Stimulated activated CD8-positive, alpha-beta memory T cell treated with anti-CD3 and anti-CD28 coated beads, Interleukin-7, amount 100 ng/mL, for 1 hour (primary cell): ENCODE measurements around the gene MCL1.
"Not testable (repeated sequence)": the region's sequence is repeated elsewhere in the genome, so short reads cannot be mapped to it uniquely, and the experiment has no call there.

Experiments
- DNase-seq, 2 donors: peaks; one replicate each; pipeline ENCODE4 v3.0.0-alpha.2; 2020; ENCODE audit warnings: low read depth in 2 of 2

Gene MCL1

DNA sequence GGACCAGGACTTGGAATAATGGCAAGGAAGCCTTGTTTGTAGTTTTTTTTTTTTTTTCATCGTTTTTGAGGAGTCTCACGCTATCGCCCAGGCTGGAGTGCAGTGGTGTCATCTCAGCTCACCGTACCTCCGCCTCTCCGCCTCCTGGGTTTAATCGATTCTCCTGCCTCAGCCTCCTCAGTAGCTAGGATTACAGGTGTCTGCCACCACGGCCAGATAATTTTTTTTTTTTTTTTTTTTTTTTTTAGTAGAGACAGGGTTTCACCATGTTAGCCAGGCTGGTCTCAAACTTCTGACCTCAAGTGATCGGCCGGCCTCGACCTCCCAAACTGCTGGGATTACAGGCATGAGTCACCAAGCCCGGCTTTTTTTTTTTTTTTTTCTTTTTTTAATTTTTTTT, 23.0 kb upstream of the MCL1 start:
- not testable (repeated sequence) for DNase-seq

- no peak for DNase-seq
Measured at GRCh38 chr1:150601540-150601939, 22.1 kb upstream of the MCL1 start.

DNA sequence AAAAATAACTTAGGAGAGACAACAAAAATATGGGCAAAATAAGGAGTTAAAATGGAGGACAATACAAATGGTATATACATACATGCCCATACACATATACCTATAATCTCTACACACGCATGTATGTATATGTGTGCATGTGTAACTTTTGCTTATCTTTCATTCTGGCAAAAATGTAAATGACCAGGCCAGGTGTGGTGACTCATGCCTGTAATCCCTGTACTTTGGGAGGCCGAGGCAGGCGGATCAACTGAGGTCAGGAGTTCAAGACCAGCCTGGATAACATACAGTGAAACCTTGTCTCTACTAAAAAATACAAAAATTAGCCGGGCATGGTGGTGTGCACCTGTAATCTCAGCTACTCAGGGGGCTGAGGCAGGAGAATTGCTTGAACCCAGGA, 18.9 kb upstream of the MCL1 start:
- not testable (repeated sequence) for DNase-seq

DNA sequence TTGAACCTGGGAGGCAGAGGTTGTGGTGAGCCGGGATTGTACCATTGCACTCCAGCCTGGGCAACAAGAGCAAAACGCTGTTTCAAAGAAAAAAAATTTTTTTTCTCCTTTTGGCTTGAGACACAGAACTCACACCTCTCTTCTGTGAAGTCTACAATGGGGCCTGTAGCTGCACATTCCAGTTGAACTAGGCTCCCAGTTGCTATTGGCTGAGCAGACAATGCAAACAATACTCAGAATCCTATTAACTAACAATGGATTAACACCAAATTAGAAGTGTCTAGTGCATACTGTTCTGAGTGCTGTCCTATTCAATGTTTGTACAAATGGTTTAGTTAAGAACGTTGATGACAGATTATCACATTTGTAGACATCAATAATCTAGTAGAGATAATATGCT, 17.6 kb upstream of the MCL1 start:
- DNase-seq, result no peak

- no peak for DNase-seq
Measured at GRCh38 chr1:150596095-150596892, 16.9 kb upstream of the MCL1 start.

- DNase-seq, result no peak
Measured at GRCh38 chr1:150582371-150582770, 3.0 kb upstream of the MCL1 start.

DNA sequence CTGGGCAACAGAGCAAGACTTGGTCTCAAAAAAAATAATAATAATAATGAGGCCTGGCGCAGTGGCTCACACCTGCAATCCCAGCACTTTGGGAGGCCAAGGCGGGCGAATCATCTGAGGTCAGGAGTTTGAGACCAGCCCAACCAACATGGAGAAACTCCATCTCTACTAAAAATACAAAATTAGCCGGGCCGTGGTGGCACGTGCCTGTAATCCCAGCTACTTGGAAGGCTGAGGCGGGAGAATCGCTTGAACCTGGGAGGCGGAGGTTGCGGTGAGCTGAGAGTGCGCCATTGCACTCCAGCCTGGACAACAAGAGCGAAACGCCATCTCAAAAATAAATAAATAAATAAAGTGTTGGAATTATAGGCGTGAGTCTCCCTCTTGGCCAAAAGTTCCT, 2.6 kb upstream of the MCL1 start:
- DNase-seq, result not testable (repeated sequence)

GRCh38 chr1:150581437-150581836, 2.0 kb upstream of the MCL1 start:
- not testable (repeated sequence) for DNase-seq

DNA sequence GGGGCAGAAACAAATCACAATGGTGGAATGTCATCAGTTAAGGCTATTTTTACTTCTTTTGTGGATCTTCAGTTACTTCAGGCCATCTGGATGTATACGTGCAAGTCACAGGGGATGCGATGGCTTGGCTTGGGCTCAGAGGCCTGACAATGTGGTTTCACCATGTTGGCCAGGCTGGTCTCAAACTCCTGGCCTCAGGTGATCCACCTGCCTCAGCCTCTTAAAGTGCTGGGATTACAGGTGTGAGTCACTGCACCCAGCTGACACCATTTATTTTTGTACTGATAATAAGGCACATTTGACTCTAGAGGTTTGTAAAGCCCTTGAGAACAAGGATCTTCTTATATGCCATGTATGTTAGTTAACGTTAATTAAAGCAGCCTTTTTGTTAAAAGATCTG, 1.6 kb upstream of the MCL1 start:
- DNase-seq, result not testable (repeated sequence)

DNA sequence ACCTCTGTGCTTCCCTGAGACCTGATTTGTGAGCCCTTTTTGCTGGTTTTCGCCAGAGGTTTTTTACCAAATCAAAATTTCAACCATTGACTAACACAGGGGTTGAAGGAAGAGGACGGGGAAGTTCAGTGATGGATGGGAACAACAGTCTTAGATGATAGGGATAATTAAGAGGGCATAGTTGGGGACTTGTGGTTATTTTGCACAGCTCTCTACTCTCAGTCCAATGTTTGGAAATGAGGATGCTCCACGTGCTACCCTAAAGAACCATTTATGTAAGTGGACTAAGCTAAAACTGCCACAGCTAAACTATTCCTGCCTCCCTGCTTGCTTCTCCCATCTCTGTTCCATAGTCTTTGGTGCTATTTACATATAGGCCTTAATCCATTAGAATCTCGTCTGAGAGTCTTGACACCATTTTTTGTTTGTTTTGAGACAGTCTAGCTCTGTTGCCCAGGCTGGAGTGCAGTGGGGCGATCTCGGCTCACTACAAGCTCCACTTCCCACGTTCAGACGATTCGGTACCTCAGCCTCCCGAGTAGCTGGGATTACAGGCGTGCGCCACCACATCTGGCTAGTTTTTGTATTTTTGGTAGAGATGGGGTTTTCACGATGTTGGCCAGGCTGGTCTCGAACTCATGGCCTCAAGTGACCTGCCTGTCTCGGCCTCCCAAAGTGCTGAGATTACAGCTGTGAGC, 684 bp upstream of the MCL1 start:
- DNase-seq, result no peak

GRCh38 chr1:150578272-150579109, 919 bp downstream of the MCL1 start:
- no peak for DNase-seq

- DNase-seq, result no peak
Measured at GRCh38 chr1:150577557-150578271, 1.7 kb downstream of the MCL1 start.

GRCh38 chr1:150576794-150577556, 2.4 kb downstream of the MCL1 start:
- no peak for DNase-seq

DNA sequence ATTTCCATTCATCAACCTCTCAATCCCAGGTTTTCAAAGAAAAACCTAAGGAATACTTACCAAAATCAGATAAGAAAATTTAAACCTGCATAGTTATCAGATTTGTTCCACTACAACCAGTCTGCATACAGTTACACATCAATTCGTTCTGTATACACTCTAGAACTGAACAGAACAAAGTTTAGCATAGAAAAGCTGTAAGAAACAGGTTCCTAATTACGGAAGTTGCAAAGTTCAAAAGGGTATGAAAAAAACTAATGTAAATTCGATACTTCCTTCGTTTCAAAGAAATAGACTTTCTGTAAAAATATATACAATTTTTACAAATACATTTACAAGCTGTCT, 3.1 kb downstream of the MCL1 start:
- DNase-seq, result no peak

DNA sequence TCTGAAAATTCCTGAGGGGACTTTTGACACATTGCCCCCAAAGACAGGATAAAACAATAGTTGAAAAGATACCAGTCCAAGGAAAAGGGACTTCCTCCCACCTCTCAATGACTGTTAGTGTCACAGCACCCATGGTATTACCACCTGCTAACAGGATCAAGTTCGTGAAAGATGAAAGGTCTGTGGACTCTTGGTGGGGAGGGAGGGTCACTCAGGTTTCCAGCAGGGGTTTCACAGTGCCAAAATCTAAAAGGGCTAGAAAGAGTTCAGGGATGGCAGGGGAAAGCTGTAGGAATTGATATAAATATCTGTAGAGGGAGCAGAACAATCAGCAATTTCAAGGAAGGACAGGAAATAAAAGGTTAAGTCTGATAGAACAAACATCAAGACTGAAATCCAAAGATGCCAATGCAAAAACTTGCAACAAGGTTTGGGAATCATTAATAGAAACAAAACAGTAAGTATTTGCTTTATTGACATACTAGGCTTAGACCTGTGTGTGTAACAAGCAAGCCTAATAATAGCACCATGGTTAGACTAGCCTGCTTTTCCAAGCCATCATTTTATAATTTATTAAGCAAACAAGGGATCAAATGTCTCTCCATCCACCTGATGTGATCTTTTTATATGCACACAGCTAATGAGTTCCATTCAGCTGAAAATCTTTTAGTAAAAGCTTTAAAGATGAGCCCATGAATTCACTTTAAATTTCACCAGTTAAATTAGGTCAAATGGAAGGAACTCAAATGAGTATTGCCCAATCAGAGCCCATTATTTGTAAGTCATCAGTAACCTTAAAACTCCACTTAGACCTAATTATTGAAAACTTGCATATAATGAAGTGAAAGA, 3.7 kb downstream of the MCL1 start:
- no peak for DNase-seq

DNA sequence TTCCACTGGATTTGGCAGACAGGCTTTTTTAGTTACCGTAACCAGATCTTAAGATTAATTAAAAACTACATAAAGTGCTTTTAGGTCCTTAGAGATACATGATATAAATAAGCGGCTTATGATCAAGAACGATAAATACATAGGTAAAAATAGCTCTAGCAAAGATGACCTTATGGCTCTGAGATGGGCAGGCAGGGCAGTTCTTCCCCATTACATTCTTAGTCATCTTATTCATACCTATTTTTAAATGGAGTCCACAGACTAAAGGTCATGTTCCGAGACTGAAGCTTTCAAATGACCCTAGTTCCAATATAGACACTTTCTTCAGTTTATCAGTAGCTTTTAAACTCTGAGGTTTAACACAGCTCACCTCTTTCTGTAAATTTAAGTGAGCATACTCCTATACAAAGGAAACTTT, 4.3 kb downstream of the MCL1 start:
- DNase-seq, result no peak

DNA sequence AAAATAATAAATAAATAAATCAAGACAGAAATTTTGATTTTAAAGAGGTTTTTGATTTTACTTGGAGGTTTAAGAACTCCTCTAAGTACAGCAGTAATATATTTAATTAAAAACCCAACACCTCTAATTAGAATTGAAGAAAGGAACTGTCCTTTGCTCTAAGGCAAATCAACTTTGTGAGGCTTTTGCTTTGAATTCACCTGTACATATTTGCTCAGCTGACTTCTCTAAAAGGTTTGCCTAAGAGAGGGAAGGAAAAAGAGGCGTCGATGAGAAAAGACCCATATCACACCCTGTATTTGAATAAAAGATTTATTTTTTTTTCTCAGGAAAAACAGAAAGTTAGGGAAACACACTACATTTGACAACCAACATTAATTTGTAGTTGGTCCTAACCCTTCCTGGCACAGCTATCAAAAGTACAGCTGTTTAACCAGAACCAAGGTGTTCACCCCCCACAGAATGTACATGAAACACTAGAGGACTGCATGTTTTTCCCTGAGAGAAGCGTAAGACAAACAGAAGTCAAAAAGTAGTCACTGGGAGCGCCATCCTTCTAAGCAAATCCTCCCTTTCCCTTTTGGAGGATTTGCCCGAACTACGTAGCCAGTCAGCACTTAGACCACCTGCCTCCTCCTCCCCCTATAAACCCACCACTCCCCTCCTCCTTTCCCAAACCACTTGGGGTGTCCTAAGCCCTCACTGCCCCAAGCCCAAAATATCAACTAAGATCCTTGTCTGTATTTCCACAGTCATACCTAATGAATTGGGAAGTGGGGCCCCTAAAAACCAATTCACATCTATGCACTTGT, 4.9 kb downstream of the MCL1 start:
- no peak for DNase-seq

DNA sequence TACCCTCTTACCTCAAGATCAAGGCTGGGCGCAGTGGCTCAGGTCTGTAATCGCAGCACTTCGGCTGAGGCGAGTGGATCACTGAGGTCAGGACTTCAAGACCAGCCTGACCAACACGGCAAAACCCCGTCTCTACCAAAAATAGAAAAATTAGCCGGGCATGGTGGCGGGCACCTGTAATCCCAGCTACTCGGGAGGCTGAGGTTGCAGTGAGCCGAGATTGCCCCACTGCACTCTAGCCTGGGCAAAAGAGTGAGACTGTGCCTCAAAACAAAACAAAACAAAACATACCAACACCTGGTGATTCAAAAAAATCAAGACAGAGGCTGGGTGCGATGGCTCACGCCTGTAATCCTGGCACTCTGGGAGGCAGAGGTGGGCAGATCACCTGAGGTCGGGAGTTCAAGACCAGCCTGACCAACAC, 5.8 kb downstream of the MCL1 start:
- DNase-seq, result not testable (repeated sequence)

DNA sequence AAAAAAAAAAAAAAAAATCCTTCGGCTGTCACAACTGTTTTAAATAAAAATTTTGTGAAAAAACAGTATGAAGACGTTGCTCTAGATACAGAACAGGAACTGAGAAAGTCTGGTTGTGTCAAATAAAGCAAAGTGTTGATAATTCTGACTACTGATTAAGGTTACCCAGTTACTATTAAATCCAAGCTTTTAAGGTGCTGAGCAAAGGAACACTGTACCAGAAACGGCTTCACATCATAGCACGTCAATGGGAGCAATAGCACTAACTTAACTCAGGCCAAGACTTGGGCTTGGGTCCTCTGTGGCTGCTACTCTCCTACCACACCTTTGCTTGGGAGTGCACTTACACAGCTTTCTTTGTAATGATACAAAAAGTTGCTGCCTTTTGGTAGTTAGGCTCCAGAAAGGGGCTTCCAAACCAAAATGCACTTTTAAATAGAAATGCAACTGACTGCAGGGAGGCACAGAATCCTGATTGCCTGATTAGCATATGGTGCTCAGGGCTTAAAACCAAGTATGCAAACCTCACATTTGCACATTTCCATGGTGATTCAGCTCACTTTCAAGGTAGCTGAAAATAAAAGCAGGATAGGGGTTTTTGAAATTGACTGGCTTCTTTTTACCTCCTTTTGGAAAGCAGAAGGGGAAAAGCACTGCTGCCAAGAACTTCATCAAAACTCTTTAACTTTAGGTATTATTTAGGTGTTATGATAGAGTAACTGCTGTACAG, 6.3 kb downstream of the MCL1 start:
- no peak for DNase-seq
